ACHN (cell line): Measurements from ENCODE around the gene RAPGEF5.

Source experiments
- DNase-seq: peaks from one replicate; pipeline ENCODE4 v3.0.0-alpha.2; 2015
- in situ Hi-C: cut with HindIII; loops from 2 replicates; pipeline ENCODE4 v1.10.0; 2017; ENCODE audit warnings: low sequenced_read_pairs, low pct_ligation_motif_present, low pct_unique_long_range_greater_than_20kb

The RAPGEF5 gene

GRCh38 chr7:22355620-22356009, 1.3 kb downstream of the RAPGEF5 start:
- in situ Hi-C loops = no loop called here
- DNase-seq = no peak

- DNase-seq = no peak
- in situ Hi-C loops = no loop called here
Observed at GRCh38 chr7:22354462-22354861, 2.5 kb downstream of the RAPGEF5 start.

GRCh38 chr7:22352887-22353286, 4.1 kb downstream of the RAPGEF5 start:
- in situ Hi-C loops = no loop called here
- no peak for DNase-seq

GRCh38 chr7:22351878-22352277, 5.1 kb downstream of the RAPGEF5 start:
- in situ Hi-C loops = no loop called here
- no peak for DNase-seq

- DNase-seq = no peak
Observed at GRCh38 chr7:22351329-22351692, 5.6 kb downstream of the RAPGEF5 start.

GRCh38 chr7:22350466-22351328, 6.3 kb downstream of the RAPGEF5 start:
- DNase-seq = peak; percentile 72
- in situ Hi-C loops = no loop called here

More at GRCh38 chr7:22351329-22351692, 5.6 kb downstream of the RAPGEF5 start:
- in situ Hi-C loops = no loop called here

GRCh38 chr7:22348379-22348778, 8.6 kb downstream of the RAPGEF5 start:
- peak; percentile 25 for DNase-seq
- in situ Hi-C loops = no loop called here

- DNase-seq = no peak
- in situ Hi-C loops = no loop called here
Observed at GRCh38 chr7:22346383-22347107, 10.4 kb downstream of the RAPGEF5 start.

- DNase-seq = no peak
- in situ Hi-C loops = no loop called here
Observed at GRCh38 chr7:22344655-22345054, 12.3 kb downstream of the RAPGEF5 start.

GRCh38 chr7:22343612-22344011, 13.3 kb downstream of the RAPGEF5 start:
- no peak for DNase-seq
- in situ Hi-C loops = no loop called here

- in situ Hi-C loops = no loop called here
- DNase-seq = no peak
Observed at GRCh38 chr7:22343071-22343470, 13.9 kb downstream of the RAPGEF5 start.

GRCh38 chr7:22339725-22340390, 17.1 kb downstream of the RAPGEF5 start:
- in situ Hi-C loops = no loop called here
- DNase-seq = no peak

- in situ Hi-C loops = no loop called here
Observed at GRCh38 chr7:22338877-22339276, 18.1 kb downstream of the RAPGEF5 start.

GRCh38 chr7:22338411-22338810, 18.5 kb downstream of the RAPGEF5 start:
- in situ Hi-C loops = no loop called here

More at GRCh38 chr7:22338877-22339276, 18.1 kb downstream of the RAPGEF5 start:
- no peak for DNase-seq

GRCh38 chr7:22333680-22334141, 23.2 kb downstream of the RAPGEF5 start:
- DNase-seq = no peak
- in situ Hi-C loops = no loop called here

More at GRCh38 chr7:22338411-22338810, 18.5 kb downstream of the RAPGEF5 start:
- no peak for DNase-seq

- in situ Hi-C loops = no loop called here
- peak; percentile 80 for DNase-seq
Observed at GRCh38 chr7:22332461-22332870, 24.5 kb downstream of the RAPGEF5 start.

GRCh38 chr7:22331704-22332103, 25.2 kb downstream of the RAPGEF5 start:
- no peak for DNase-seq
- in situ Hi-C loops = no loop called here

GRCh38 chr7:22330903-22331302, 26.1 kb downstream of the RAPGEF5 start:
- in situ Hi-C loops = no loop called here

More at GRCh38 chr7:22330903-22331302, 26.1 kb downstream of the RAPGEF5 start:
- no peak for DNase-seq
